IPS-18c (cell line): Measurements from ENCODE around the gene GALNT7.

Source experiments
- H3K4me3 ChIP-seq: 2 replicates; pipeline ENCODE4 v1.7.0; 2013; ENCODE audit warnings: low read depth, mild to moderate bottlenecking, low read length, moderate library complexity; ENCODE audit not compliant: insufficient read depth
- H3K9me3 ChIP-seq: one replicate; pipeline ENCODE4 v1.6.1; 2013; ENCODE audit warnings: mild to moderate bottlenecking, low read length, moderate library complexity; ENCODE audit not compliant: control insufficient read depth, insufficient read depth

The GALNT7 gene

GRCh38 chr4:173243321-173243720 lies 74.7 kb downstream of the GALNT7 start:
- no peaks in the 10 kb centered on the region for H3K9me3 ChIP-seq
- no peak overlapping the region for H3K4me3 ChIP-seq

DNA sequence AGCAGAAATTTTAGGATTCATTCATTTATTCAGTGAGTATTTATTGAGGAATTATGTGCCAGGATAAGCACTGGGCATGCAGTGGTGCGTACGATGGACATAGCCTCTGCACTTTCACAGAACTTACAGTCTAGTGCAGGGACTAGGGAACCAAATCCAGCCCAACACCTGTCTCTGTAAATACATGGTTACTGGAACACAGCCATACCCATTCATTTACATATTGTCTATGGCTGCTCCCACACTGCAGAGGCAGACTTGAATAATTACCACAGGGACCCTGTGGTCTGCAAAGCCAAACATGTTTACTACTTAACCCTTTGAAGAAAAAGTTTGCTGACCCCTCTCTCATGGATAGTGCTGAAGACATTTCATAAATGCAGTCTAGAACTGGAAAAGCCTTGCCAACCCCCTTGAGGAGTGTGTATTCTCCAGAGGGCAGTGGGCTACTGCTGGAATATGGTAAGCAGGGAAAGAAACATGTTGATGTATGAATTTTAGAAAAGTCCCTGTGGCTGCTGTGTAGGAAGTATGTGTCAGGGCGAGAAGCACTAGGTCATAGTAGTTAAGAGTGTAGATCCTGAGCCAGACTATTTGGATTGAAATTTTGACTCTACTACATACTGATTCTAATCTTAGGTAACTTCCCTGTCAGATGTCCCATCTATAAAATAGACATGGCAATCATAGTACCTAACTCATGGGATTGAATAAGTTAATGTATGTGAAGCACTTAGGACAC lies 75.5 kb downstream of the GALNT7 start:
- no peak overlapping the region for H3K4me3 ChIP-seq

GRCh38 chr4:173245952-173246351 lies 77.3 kb downstream of the GALNT7 start:
- Histone ChIP-seq H3K9me3 (no peaks in the 10 kb centered on the region), H3K4me3 (no peak overlapping the region)

More for the DNA sequence above, 75.5 kb downstream of the GALNT7 start:
- no peaks in the 10 kb centered on the region for H3K9me3 ChIP-seq

GRCh38 chr4:173246719-173247118 lies 78.1 kb downstream of the GALNT7 start:
- no peak overlapping the region for H3K4me3 ChIP-seq

GRCh38 chr4:173247321-173247720 lies 78.7 kb downstream of the GALNT7 start:
- Histone ChIP-seq H3K4me3 (no peak overlapping the region), H3K9me3 (no peaks in the 10 kb centered on the region)

More at GRCh38 chr4:173246719-173247118, 78.1 kb downstream of the GALNT7 start:
- H3K9me3 ChIP-seq = no peaks in the 10 kb centered on the region

- no peak overlapping the region for H3K4me3 ChIP-seq
- no peaks in the 10 kb centered on the region for H3K9me3 ChIP-seq
These were observed 80.1 kb downstream of the GALNT7 start for GRCh38 chr4:173248690-173249089.

- no peak overlapping the region for H3K4me3 ChIP-seq
- no peaks in the 10 kb centered on the region for H3K9me3 ChIP-seq
These were observed 83.7 kb downstream of the GALNT7 start for GRCh38 chr4:173252024-173252935.

DNA sequence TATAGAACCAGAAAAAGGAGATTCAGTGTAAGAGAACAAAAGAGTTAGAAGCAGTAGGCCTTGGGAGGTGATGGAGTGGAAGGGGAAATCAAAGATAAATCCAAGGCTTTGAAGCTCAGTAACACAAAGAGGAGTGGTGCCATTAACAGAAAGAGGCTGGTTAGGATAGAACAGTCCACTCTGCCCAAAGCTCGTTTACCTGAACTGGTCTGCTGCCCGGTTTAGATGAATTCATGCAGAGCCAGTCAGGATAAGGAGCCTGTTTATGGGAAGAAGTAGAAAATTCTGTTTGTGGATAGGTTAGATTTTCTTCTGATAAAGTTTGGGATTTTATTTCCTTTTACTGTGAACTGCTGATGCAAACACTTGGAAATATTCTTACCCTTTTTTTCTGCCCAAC lies 85.0 kb downstream of the GALNT7 start:
- Histone ChIP-seq H3K9me3 (no peaks in the 10 kb centered on the region), H3K4me3 (no peak overlapping the region)

DNA sequence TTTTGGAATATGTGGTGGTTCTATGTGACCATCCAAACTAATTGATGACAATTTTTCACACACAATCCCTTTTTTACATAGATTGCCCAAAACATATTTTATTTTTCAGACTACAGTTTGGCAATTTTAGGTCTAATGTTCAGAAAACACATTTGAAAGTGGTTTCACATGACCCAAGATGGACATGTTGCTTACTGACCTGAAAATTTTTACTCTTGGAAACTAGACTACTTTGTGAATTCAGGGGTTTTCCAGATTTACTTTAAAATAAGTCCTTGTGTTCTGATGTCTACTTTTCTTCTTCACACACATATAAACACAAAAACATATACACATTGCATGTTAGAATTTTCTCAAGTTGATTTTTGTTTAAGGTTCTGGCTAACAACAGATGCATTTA lies 86.0 kb downstream of the GALNT7 start:
- no peak overlapping the region for H3K4me3 ChIP-seq
- no peaks in the 10 kb centered on the region for H3K9me3 ChIP-seq

DNA sequence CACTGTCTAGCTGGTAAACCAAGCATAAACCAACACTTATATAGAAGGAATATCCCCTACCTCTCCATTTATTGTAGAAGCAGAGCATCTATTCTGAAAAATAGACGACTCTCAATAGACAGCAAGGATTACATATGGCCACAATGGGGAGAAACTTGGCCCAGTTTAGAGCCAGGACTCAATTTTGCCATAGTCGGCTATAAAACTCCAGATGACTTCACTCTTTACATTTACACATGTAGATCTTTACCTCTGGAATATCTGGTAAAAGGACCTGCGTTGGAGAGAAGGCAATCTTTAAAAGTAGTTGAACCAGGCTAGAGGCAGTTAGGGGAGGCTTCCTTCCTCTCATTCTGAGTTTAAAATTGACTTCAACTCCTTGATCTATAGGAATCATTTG lies 88.2 kb downstream of the GALNT7 start:
- H3K9me3 ChIP-seq = no peaks in the 10 kb centered on the region
- no peak overlapping the region for H3K4me3 ChIP-seq

GRCh38 chr4:173257732-173258717 lies 89.4 kb downstream of the GALNT7 start:
- Histone ChIP-seq H3K9me3 (no peaks in the 10 kb centered on the region), H3K4me3 (no peak overlapping the region)

GRCh38 chr4:173258866-173259265 lies 90.3 kb downstream of the GALNT7 start:
- Histone ChIP-seq H3K4me3 (no peak overlapping the region), H3K9me3 (no peaks in the 10 kb centered on the region)

GRCh38 chr4:173259310-173259709 lies 90.7 kb downstream of the GALNT7 start:
- no peaks in the 10 kb centered on the region for H3K9me3 ChIP-seq
- H3K4me3 ChIP-seq = no peak overlapping the region

DNA sequence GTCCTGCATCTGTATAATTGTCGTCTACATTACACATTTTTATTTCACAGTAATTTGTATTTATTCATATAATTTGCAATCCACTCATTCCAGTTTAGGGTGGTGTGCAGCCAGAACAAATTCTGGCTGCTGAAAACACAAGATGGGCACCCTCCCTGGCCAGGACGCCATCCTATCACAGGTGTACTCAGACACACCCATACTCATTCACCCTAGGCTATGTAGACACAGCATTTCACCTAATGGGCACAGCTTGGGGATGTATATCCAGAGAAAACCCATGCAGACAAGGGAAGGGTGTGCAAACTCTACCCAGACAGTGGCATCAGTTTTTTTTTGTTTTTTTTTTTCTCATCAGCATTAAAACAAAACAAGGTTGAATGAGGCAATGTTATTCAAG lies 92.4 kb downstream of the GALNT7 start:
- H3K9me3 ChIP-seq = no peaks in the 10 kb centered on the region
- H3K4me3 ChIP-seq = no peak overlapping the region

- no peaks in the 10 kb centered on the region for H3K9me3 ChIP-seq
- no peak overlapping the region for H3K4me3 ChIP-seq
These were observed 93.8 kb downstream of the GALNT7 start for GRCh38 chr4:173262375-173262774.

GRCh38 chr4:173264245-173264644 lies 95.6 kb downstream of the GALNT7 start:
- Histone ChIP-seq H3K4me3 (no peak overlapping the region), H3K9me3 (no peaks in the 10 kb centered on the region)

GRCh38 chr4:173264684-173265185 lies 96.1 kb downstream of the GALNT7 start:
- Histone ChIP-seq H3K9me3 (no peaks in the 10 kb centered on the region), H3K4me3 (no peak overlapping the region)
